Measurements from ENCODE around the gene PLA2G4E. TPM values are rescaled to one million over a fixed set of nuclear protein-coding genes. Genes with fewer than 3 reads are reported as not detected.

Gene PLA2G4E
- total RNA-seq, 1 experiment from 2014 or later: not detected

DNA sequence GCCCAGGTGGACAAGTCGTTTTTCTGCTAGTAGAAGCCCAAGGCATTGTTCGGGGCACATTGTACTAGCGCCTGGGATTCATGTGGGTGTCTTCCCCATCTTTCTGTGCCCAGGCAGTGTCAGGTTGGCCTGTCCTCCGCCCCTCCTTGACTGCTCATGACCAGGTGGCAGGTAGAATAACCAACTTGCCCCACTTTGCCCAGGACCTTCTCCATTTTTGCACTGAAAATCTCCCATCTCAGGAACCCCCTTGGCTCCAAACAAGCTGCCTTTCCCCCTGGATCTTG, 39.6 kb upstream of the PLA2G4E start:
- DNase-seq (ENCODE audit: low read depth in 1 of 2, low spot score in 2 of 2): no peak
- no peak overlapping the region for H3K27ac ChIP-seq
- H3K9me3 ChIP-seq (replicated peaks): no peaks in the 10 kb centered on the region
- peaks cover 8% of the 10 kb centered on the region for H3K4me1 ChIP-seq (replicated peaks)
- H3K4me3 ChIP-seq: no peak overlapping the region
- H3K36me3 ChIP-seq: no peaks in the 10 kb centered on the region
- H3K27me3 ChIP-seq (replicated peaks): no peaks in the 10 kb centered on the region

- H3K27ac ChIP-seq: no peak overlapping the region
These were observed 39.0 kb upstream of the PLA2G4E start for GRCh38 chr15:42059661-42060476.

DNA sequence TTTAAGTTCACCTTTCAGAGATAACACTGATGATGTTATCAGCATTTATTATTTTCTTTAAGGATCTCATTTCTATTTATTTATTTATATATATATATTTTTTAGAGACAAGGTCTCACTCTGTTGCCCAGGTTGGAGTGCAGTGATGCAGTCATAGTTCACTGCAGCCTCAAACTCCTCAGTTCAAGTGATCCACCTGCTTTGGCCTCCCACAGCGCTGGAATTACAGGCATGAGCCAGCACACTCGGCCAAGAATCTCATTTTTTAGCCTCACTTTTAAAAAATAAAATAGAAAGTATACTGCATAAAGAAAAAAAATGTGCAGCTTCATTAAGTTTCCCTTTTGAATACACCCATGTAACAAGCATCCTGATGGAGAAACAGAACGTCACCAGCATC, 37.9 kb upstream of the PLA2G4E start:
- H3K4me1 ChIP-seq (replicated peaks): peaks cover 8% of the 10 kb centered on the region
- no peaks in the 10 kb centered on the region for H3K36me3 ChIP-seq
- H3K27me3 ChIP-seq (replicated peaks): no peaks in the 10 kb centered on the region

More at GRCh38 chr15:42059661-42060476, 39.0 kb upstream of the PLA2G4E start:
- peak in 1 of 2 experiments; percentile 24 for DNase-seq (ENCODE audit: low read depth in 1 of 2, low spot score in 2 of 2)
- no peaks in the 10 kb centered on the region for H3K36me3 ChIP-seq
- H3K9me3 ChIP-seq (replicated peaks): no peaks in the 10 kb centered on the region
- H3K4me3 ChIP-seq: no peak overlapping the region
- peaks cover 8% of the 10 kb centered on the region for H3K4me1 ChIP-seq (replicated peaks)
- H3K27me3 ChIP-seq (replicated peaks): no peaks in the 10 kb centered on the region

DNA sequence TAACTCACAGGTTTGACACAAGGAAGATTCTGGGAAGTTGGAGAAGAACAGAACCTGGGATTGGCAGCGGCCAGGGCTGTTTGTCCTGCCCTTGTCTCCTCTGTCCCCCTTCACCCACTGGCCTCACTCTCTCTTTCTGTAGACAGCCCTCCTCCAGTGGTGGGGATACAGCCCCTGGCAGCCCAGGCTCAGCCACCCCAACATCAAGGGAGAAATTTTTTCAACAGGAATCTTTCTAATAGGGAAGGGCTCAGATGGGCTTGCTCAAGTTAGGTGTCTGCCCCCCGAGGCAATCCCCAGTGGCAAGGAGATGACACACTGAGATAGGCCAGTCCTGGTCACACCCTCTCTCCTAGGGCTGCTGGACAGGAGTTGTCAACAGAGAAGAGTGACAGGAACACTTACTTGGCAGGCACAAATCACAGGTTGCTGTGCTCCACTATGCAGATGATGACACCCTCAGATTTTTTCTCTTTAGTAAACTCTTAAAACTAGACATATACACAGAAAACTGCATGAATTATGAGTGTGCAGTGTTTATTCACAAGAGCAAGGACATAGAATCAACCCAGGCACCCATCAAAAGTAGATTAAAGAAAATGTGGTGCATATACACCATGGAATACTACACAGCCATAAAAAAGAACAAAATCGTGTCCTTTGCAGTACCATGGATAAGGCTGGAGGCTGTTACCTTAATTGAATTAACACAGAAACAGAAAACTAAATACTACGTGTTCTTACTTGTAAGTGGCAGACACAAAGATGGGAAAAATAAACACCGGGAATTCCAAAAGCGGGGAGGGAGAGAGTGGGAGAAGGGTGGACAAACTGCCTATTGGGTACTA, 37.2 kb upstream of the PLA2G4E start:
- Histone ChIP-seq H3K36me3 (no peaks in the 10 kb centered on the region), H3K9me3 (replicated peaks) (no peaks in the 10 kb centered on the region), H3K4me1 (replicated peaks) (peaks cover 8% of the 10 kb centered on the region), H3K27ac (no peak overlapping the region), H3K27me3 (replicated peaks) (no peaks in the 10 kb centered on the region), H3K4me3 (no peak overlapping the region)
- DNase-seq (ENCODE audit: low read depth in 1 of 2, low spot score in 2 of 2): no peak

More for the DNA sequence above, 37.9 kb upstream of the PLA2G4E start:
- DNase-seq (ENCODE audit: low read depth in 1 of 2, low spot score in 2 of 2): no peak
- no peak overlapping the region for H3K27ac ChIP-seq
- no peaks in the 10 kb centered on the region for H3K9me3 ChIP-seq (replicated peaks)
- H3K4me3 ChIP-seq: no peak overlapping the region

DNA sequence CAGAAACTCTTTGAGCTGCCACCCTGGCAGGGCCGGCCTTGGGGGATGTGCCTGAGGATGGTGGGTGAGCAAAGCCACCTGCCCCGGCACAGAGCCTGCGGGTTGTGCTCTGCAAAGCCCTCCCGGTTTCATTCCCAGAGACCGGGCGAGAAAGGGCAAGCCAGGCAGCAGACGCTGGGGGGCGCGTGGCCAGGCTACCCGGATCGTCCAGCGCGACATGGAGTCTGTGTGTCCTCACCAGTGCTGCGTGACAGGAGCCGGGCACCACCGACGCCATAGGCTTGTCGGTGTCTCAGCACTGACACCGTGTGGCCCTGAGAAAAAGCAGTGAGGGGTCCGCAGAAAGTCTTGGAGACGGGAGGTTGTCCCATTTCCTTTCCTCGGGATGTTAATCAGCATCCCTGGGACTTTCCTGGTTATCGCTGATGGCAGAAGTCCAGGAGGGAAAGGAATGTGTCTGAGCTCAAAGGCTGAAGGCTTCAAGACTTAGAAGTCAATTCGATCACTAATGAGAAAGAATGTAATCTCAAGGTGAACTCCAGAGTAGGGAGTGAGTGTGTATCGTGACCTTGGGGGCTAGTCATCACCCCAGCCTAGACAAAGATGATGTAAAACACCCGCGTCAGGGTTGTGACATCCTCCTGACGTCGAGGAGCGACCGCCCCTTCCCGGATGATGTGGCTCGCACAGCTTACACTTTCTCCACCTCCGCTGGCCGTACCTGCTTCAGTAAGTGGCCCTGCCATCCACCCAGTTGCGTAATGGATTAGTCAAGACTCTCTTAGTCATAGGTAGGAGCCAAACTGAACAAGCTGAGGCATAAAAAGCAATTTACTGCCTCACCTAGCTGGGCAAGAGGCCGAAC, 36.3 kb upstream of the PLA2G4E start:
- Histone ChIP-seq H3K4me1 (replicated peaks) (peaks cover 8% of the 10 kb centered on the region), H3K9me3 (replicated peaks) (no peaks in the 10 kb centered on the region), H3K4me3 (no peak overlapping the region), H3K36me3 (no peaks in the 10 kb centered on the region), H3K27me3 (replicated peaks) (0 out of 2 replicates have a peak, but pooled peaks cover under 1% of the 10 kb centered on the region), H3K27ac (no peak overlapping the region)
- DNase-seq (ENCODE audit: low read depth in 1 of 2, low spot score in 2 of 2): peak; percentile 63 to 90

- Histone ChIP-seq H3K36me3 (no peaks in the 10 kb centered on the region), H3K27ac (no peak overlapping the region), H3K27me3 (replicated peaks) (0 out of 2 replicates have a peak, but pooled peaks cover 2% of the 10 kb centered on the region), H3K4me3 (no peak overlapping the region), H3K4me1 (replicated peaks) (peaks cover 8% of the 10 kb centered on the region), H3K9me3 (replicated peaks) (no peaks in the 10 kb centered on the region)
- DNase-seq (ENCODE audit: low read depth in 1 of 2, low spot score in 2 of 2): no peak
These were observed 33.1 kb upstream of the PLA2G4E start for GRCh38 chr15:42053914-42054313.

- H3K9me3 ChIP-seq (replicated peaks): no peaks in the 10 kb centered on the region
- DNase-seq (ENCODE audit: low read depth in 1 of 2, low spot score in 2 of 2): no peak
- no peak overlapping the region for H3K27ac ChIP-seq
- no peaks in the 10 kb centered on the region for H3K36me3 ChIP-seq
- 0 out of 2 replicates have a peak, but pooled peaks cover 2% of the 10 kb centered on the region for H3K27me3 ChIP-seq (replicated peaks)
- H3K4me3 ChIP-seq: no peak overlapping the region
- H3K4me1 ChIP-seq (replicated peaks): peaks cover 8% of the 10 kb centered on the region
These were observed 32.2 kb upstream of the PLA2G4E start for GRCh38 chr15:42053010-42053409.

GRCh38 chr15:42050484-42051255, 29.8 kb upstream of the PLA2G4E start:
- H3K27ac ChIP-seq: no peak overlapping the region
- 0 out of 2 replicates have a peak, but pooled peaks cover 2% of the 10 kb centered on the region for H3K27me3 ChIP-seq (replicated peaks)
- no peak overlapping the region for H3K4me3 ChIP-seq
- no peaks in the 10 kb centered on the region for H3K9me3 ChIP-seq (replicated peaks)
- DNase-seq (ENCODE audit: low read depth in 1 of 2, low spot score in 2 of 2): no peak
- no peaks in the 10 kb centered on the region for H3K4me1 ChIP-seq (replicated peaks)
- H3K36me3 ChIP-seq: no peaks in the 10 kb centered on the region

GRCh38 chr15:42048821-42049200, 28.0 kb upstream of the PLA2G4E start:
- no peak for DNase-seq (ENCODE audit: low read depth in 1 of 2, low spot score in 2 of 2)
- H3K9me3 ChIP-seq (replicated peaks): no peaks in the 10 kb centered on the region

GRCh38 chr15:42048080-42048820, 27.4 kb upstream of the PLA2G4E start:
- Histone ChIP-seq H3K9me3 (replicated peaks) (no peaks in the 10 kb centered on the region), H3K36me3 (no peaks in the 10 kb centered on the region), H3K4me1 (replicated peaks) (no peaks in the 10 kb centered on the region), H3K4me3 (no peak overlapping the region), H3K27me3 (replicated peaks) (0 out of 2 replicates have a peak, but pooled peaks cover 2% of the 10 kb centered on the region), H3K27ac (no peak overlapping the region)
- no peak for DNase-seq (ENCODE audit: low read depth in 1 of 2, low spot score in 2 of 2)

More at GRCh38 chr15:42048821-42049200, 28.0 kb upstream of the PLA2G4E start:
- Histone ChIP-seq H3K27ac (no peak overlapping the region), H3K36me3 (no peaks in the 10 kb centered on the region), H3K4me1 (replicated peaks) (no peaks in the 10 kb centered on the region), H3K4me3 (no peak overlapping the region), H3K27me3 (replicated peaks) (0 out of 2 replicates have a peak, but pooled peaks cover 2% of the 10 kb centered on the region)

- no peaks in the 10 kb centered on the region for H3K4me1 ChIP-seq (replicated peaks)
- no peak overlapping the region for H3K27ac ChIP-seq
- no peak overlapping the region for H3K4me3 ChIP-seq
- H3K36me3 ChIP-seq: no peaks in the 10 kb centered on the region
- no peaks in the 10 kb centered on the region for H3K27me3 ChIP-seq (replicated peaks)
- no peak for DNase-seq (ENCODE audit: low read depth in 1 of 2, low spot score in 2 of 2)
- H3K9me3 ChIP-seq (replicated peaks): no peaks in the 10 kb centered on the region
These were observed 25.8 kb upstream of the PLA2G4E start for GRCh38 chr15:42046597-42046996.

DNA sequence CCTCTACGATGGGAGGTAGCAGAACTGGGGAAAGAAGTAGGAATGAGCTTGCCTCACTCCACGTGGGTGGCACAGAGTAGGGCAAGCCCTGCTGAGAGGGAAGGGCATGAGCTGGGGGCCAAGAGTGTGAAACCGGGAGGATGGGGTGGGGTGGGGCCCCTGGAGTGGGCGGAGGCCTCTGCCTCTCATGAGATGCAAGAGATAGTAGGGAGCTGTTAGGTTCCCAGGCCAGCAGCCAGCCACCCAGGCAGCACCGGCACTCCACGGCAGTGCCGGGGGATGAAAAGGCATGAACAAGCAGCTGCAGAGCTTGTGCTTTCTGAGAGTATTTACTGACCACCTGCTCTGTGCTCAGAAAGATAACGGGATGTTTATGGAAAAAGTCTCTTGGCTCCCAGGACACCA, 24.4 kb upstream of the PLA2G4E start:
- no peaks in the 10 kb centered on the region for H3K4me1 ChIP-seq (replicated peaks)
- H3K27me3 ChIP-seq (replicated peaks): no peaks in the 10 kb centered on the region; the same call in 1 of the 2 replicates
- H3K9me3 ChIP-seq (replicated peaks): no peaks in the 10 kb centered on the region
- H3K36me3 ChIP-seq: no peaks in the 10 kb centered on the region
- no peak overlapping the region for H3K4me3 ChIP-seq
- no peak for DNase-seq (ENCODE audit: low read depth in 1 of 2, low spot score in 2 of 2)
- H3K27ac ChIP-seq: no peak overlapping the region
